ENCODE measurements around the gene SYNE3.

The SYNE3 gene

GRCh38 chr14:95503365-95504134 is 12.9 kb downstream of the SYNE3 start:
- no peak for DNase-seq

GRCh38 chr14:95502381-95502950 is 14.0 kb downstream of the SYNE3 start:
- DNase-seq, result no peak

GRCh38 chr14:95500772-95501401 is 15.6 kb downstream of the SYNE3 start:
- no peak for DNase-seq

GRCh38 chr14:95500201-95500681 is 16.2 kb downstream of the SYNE3 start:
- DNase-seq, result no peak

- no peak for DNase-seq
These were observed 17.1 kb downstream of the SYNE3 start for GRCh38 chr14:95499354-95499750.

- DNase-seq, result no peak
These were observed 17.7 kb downstream of the SYNE3 start for GRCh38 chr14:95498622-95499353.

- DNase-seq, result no peak
These were observed 18.9 kb downstream of the SYNE3 start for GRCh38 chr14:95497561-95498011.

- DNase-seq, result no peak
These were observed 19.7 kb downstream of the SYNE3 start for GRCh38 chr14:95496690-95497259.

- no peak for DNase-seq
These were observed 20.3 kb downstream of the SYNE3 start for GRCh38 chr14:95496111-95496681.

- DNase-seq, result peak; percentile 64
These were observed 20.9 kb downstream of the SYNE3 start for GRCh38 chr14:95495538-95496025.

GRCh38 chr14:95495076-95495475 is 21.4 kb downstream of the SYNE3 start:
- DNase-seq, result no peak

GRCh38 chr14:95494456-95494855 is 22.0 kb downstream of the SYNE3 start:
- DNase-seq, result no peak

- no peak for DNase-seq
These were observed 22.5 kb downstream of the SYNE3 start for GRCh38 chr14:95493976-95494375.

GRCh38 chr14:95493503-95493902 is 22.9 kb downstream of the SYNE3 start:
- no peak for DNase-seq

GRCh38 chr14:95491936-95492608 is 24.4 kb downstream of the SYNE3 start:
- no peak for DNase-seq

- DNase-seq, result no peak
These were observed 25.6 kb downstream of the SYNE3 start for GRCh38 chr14:95490727-95491451.

GRCh38 chr14:95490138-95490509 is 26.3 kb downstream of the SYNE3 start:
- DNase-seq, result no peak

- DNase-seq, result no peak
These were observed 27.0 kb downstream of the SYNE3 start for GRCh38 chr14:95489214-95490137.

- no peak for DNase-seq
These were observed 27.9 kb downstream of the SYNE3 start for GRCh38 chr14:95488376-95489213.
